Prostate gland (tissue), 2 donors: ENCODE results near the gene RIMKLA.

Experiments
- POLR2A ChIP-seq: fragments of 450-650 bp; IDR thresholded peaks from one replicate; pipeline ENCODE4 v1.6.1; 2016; ENCODE audit warnings: antibody characterized with exemption, mild to moderate bottlenecking
- TF ChIP-seq, protein P1 (sequence below), 4 experiments: fragments of 200-600 bp in 2 of 4; fragments of 450-650 bp in 2 of 4; sonication (generic) in 2 of 4; IDR thresholded peaks; 1 replicate in 3 of 4; 2 replicates in 1 of 4; pipeline ENCODE4 v1.5.1; 2016 to 2019; ENCODE audit warnings: antibody characterized with exemption in 4 of 4, mild to moderate bottlenecking in 2 of 4, moderate library complexity in 2 of 4

DNA sequence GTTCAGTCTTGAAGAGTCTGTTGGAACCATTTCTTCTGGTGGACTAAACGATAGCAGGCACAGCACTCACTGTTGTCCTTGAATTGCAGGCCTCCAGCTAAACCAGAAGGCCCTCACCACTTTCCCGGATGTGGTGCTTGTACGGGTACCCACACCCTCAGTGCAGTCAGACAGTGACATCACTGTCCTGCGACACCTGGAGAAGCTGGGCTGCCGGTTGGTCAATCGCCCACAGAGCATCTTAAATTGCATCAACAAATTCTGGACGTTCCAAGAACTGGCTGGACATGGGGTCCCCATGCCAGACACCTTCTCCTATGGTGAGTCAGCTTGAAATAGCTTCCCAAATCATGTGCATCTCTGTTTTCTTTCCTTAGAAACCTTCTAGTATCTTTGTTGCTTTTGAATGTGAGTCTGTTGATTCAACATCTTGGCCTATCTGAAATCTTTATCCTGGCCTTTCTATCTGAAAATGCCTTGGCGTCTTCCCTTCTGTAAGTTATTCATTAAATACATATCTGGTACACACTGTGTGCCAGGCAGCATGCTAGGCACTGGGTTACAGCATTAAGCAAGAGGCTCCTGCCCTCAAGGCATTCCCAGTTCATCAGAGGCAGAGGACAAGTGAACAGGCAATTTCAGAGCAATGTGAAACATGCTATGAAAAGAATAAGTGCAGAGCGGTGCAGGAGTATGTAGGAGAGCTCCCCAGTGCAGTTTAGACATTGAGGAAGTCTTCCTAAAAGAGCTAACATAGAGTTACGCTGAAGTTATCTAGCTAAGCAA lies 18.9 kb downstream of the RIMKLA start:
- TF ChIP-seq, protein P1, sequence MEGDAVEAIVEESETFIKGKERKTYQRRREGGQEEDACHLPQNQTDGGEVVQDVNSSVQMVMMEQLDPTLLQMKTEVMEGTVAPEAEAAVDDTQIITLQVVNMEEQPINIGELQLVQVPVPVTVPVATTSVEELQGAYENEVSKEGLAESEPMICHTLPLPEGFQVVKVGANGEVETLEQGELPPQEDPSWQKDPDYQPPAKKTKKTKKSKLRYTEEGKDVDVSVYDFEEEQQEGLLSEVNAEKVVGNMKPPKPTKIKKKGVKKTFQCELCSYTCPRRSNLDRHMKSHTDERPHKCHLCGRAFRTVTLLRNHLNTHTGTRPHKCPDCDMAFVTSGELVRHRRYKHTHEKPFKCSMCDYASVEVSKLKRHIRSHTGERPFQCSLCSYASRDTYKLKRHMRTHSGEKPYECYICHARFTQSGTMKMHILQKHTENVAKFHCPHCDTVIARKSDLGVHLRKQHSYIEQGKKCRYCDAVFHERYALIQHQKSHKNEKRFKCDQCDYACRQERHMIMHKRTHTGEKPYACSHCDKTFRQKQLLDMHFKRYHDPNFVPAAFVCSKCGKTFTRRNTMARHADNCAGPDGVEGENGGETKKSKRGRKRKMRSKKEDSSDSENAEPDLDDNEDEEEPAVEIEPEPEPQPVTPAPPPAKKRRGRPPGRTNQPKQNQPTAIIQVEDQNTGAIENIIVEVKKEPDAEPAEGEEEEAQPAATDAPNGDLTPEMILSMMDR (IDR thresholded peaks at IDR 0.05), result no peak
- TF ChIP-seq POLR2A, result no peak
